ENCODE measurements around the gene ADCY1. TPM values are rescaled to one million over a fixed set of nuclear protein-coding genes. Genes with fewer than 3 reads are reported as not detected.
"Not testable (repeated sequence)": the region's sequence is repeated elsewhere in the genome, so short reads cannot be mapped to it uniquely, and the experiment has no call there.

ADCY1 gene
- total RNA-seq, 1 donor from 2014 or later: 9.9 TPM

- not testable (repeated sequence) for H3K4me1 ChIP-seq (ENCODE audit: control insufficient read depth in 3 of 3, insufficient read depth in 3 of 3, low read length in 3 of 3); H3K9ac ChIP-seq (ENCODE audit: low read depth in 1 of 3, low read length in 3 of 3); H3K4me3 ChIP-seq (ENCODE audit: low read length in 3 of 3); H3K27me3 ChIP-seq (ENCODE audit: control insufficient read depth in 3 of 3, insufficient read depth in 3 of 3, low read length in 3 of 3); H3K36me3 ChIP-seq (ENCODE audit: control insufficient read depth in 3 of 3, insufficient read depth in 3 of 3, low read length in 3 of 3); H3K9me3 ChIP-seq (ENCODE audit: control insufficient read depth in 3 of 3, low read length in 3 of 3)
- peak overlapping the region; percentile 51 for H3K27ac ChIP-seq (ENCODE audit: low read depth, low read length)
Observed at GRCh38 chr7:45761545-45762205, 187.5 kb downstream of the ADCY1 start.

- H3K27ac ChIP-seq (ENCODE audit: low read depth, low read length): peak overlapping the region; percentile 51
- H3K36me3 ChIP-seq (ENCODE audit: control insufficient read depth in 3 of 3, insufficient read depth in 3 of 3, low read length in 3 of 3); H3K4me1 ChIP-seq (ENCODE audit: control insufficient read depth in 3 of 3, insufficient read depth in 3 of 3, low read length in 3 of 3); H3K27me3 ChIP-seq (ENCODE audit: control insufficient read depth in 3 of 3, insufficient read depth in 3 of 3, low read length in 3 of 3); H3K9me3 ChIP-seq (ENCODE audit: control insufficient read depth in 3 of 3, low read length in 3 of 3); H3K4me3 ChIP-seq (ENCODE audit: low read length in 3 of 3); H3K9ac ChIP-seq (ENCODE audit: low read depth in 1 of 3, low read length in 3 of 3): not testable (repeated sequence)
Observed at GRCh38 chr7:45762225-45762994, 188.2 kb downstream of the ADCY1 start.

GRCh38 chr7:45768516-45769394, 194.6 kb downstream of the ADCY1 start:
- H3K9me3 ChIP-seq (ENCODE audit: control insufficient read depth in 3 of 3, low read length in 3 of 3); H3K36me3 ChIP-seq (ENCODE audit: control insufficient read depth in 3 of 3, insufficient read depth in 3 of 3, low read length in 3 of 3); H3K4me1 ChIP-seq (ENCODE audit: control insufficient read depth in 3 of 3, insufficient read depth in 3 of 3, low read length in 3 of 3); H3K27me3 ChIP-seq (ENCODE audit: control insufficient read depth in 3 of 3, insufficient read depth in 3 of 3, low read length in 3 of 3): not testable (repeated sequence)
- peak overlapping the region; percentile 91 for H3K27ac ChIP-seq (ENCODE audit: low read depth, low read length)
- peak overlapping the region; percentile 88 to 90 (median 90) for H3K9ac ChIP-seq (ENCODE audit: low read depth in 1 of 3, low read length in 3 of 3)
- peak overlapping the region; percentile 79 to 88 (median 83) for H3K4me3 ChIP-seq (ENCODE audit: low read length in 3 of 3)

GRCh38 chr7:45769626-45770025, 195.5 kb downstream of the ADCY1 start:
- H3K4me1 ChIP-seq (ENCODE audit: control insufficient read depth in 3 of 3, insufficient read depth in 3 of 3, low read length in 3 of 3); H3K9me3 ChIP-seq (ENCODE audit: control insufficient read depth in 3 of 3, low read length in 3 of 3); H3K36me3 ChIP-seq (ENCODE audit: control insufficient read depth in 3 of 3, insufficient read depth in 3 of 3, low read length in 3 of 3); H3K27me3 ChIP-seq (ENCODE audit: control insufficient read depth in 3 of 3, insufficient read depth in 3 of 3, low read length in 3 of 3): not testable (repeated sequence)
- Histone ChIP-seq H3K27ac (ENCODE audit: low read depth, low read length) (peak overlapping the region; percentile 91), H3K9ac (ENCODE audit: low read depth in 1 of 3, low read length in 3 of 3) (peak overlapping the region in 2 of 3 donors; percentile 90), H3K4me3 (ENCODE audit: low read length in 3 of 3) (peak overlapping the region; percentile 79 to 88 (median 83))

Small RNA genes within 50 kb of the gene (small RNA-seq; reads per million reads assigned to genes)
- gene AC073325.2: not detected
